K562 (cell line): Measurements from ENCODE around the gene TCF3. TPM values are rescaled to one million over a fixed set of nuclear protein-coding genes. Genes with fewer than 3 reads are reported as not detected.

ENCODE experiments used
- ASH1L ChIP-seq: fragments of 450-650 bp; IDR thresholded peaks from 2 replicates; pipeline ENCODE4 v1.6.1; 2018; ENCODE audit warnings: borderline replicate concordance, mild to moderate bottlenecking, low read depth; ENCODE audit not compliant: partially characterized antibody
- CREB3L1 ChIP-seq: fragments of 450-650 bp; IDR thresholded peaks from 2 replicates; pipeline ENCODE4 v1.6.1; 2014; ENCODE audit warnings: low read depth, mild to moderate bottlenecking, moderate library complexity, borderline replicate concordance
- DACH1 ChIP-seq: fragments of 450-650 bp; IDR thresholded peaks from 2 replicates; pipeline ENCODE4 v1.6.1; 2018; ENCODE audit not compliant: partially characterized antibody
- ELK1 ChIP-seq: sonication (generic); formaldehyde crosslinking; IDR thresholded peaks from 2 replicates; pipeline ENCODE4 v1.8.1; 2022; ENCODE audit warnings: missing genetic modification reagents
- EP400 ChIP-seq: fragments of 450-650 bp; IDR thresholded peaks from 2 replicates; pipeline ENCODE4 v1.6.1; 2017; ENCODE audit warnings: antibody characterized with exemption, mild to moderate bottlenecking, moderate library complexity
- NUFIP1 ChIP-seq: fragments of 450-650 bp; IDR thresholded peaks from 2 replicates; pipeline ENCODE4 v1.6.1; 2018; ENCODE audit not compliant: partially characterized antibody
- RREB1 ChIP-seq: fragments of 250-450 bp; sonication (Bioruptor Pico); IDR thresholded peaks from 2 replicates; pipeline ENCODE4 v1.4.0; 2020
- SAFB ChIP-seq: fragments of 200-400 bp; formaldehyde crosslinking; IDR thresholded peaks from 2 replicates; pipeline ENCODE4 v1.6.1; 2017; ENCODE audit warnings: low read depth, low read length, borderline replicate concordance
- ZBTB2 ChIP-seq: fragments of 450-650 bp; IDR thresholded peaks from 2 replicates; pipeline ENCODE4 v1.6.1; 2016; ENCODE audit warnings: antibody characterized with exemption
- ZBTB49 ChIP-seq: sonication (generic); formaldehyde crosslinking; IDR thresholded peaks from 2 replicates; pipeline ENCODE4 v1.8.0; 2022; ENCODE audit warnings: missing genetic modification reagents, mild to moderate bottlenecking, borderline replicate concordance
- ZNF639 ChIP-seq, 2 experiments: fragments of 200-800 bp in 1 of 2; sonication (Bioruptor generic) in 1 of 2; sonication (generic) in 1 of 2; formaldehyde crosslinking in 1 of 2; IDR thresholded peaks in 1 of 2; conservative IDR thresholded peaks in 1 of 2; 2 replicates each; pipeline versions ENCODE4 v1.5.0 to v1.6.1; 2016 to 2020; ENCODE audit warnings: missing compliant biosample characterization in 1 of 2, missing genetic modification characterization in 1 of 2, missing genetic modification reagents in 1 of 2
- ZNF699 ChIP-seq: fragments of 250-450 bp; sonication (Bioruptor Pico); IDR thresholded peaks from 2 replicates; pipeline ENCODE4 v1.8.0; 2021; ENCODE audit warnings: mild to moderate bottlenecking, moderate library complexity; ENCODE audit not compliant: insufficient replicate concordance
- polyA plus RNA-seq, 8 experiments: library from polyadenylated mRNA; depleted of rRNA in 4 of 8; stranded (reverse) in 5 of 8; unstranded in 3 of 8; fragments of >200 nt; fragmentation: Nextera tagmentation in 2 of 8; fragmentation: Illumina TruSeq in 1 of 8; extraction: Ambion mirVana in 2 of 8; extraction: Trizol in 1 of 8; gene quantifications; 2 replicates each; pipeline versions ENCODE4 v1.2.1 to v1.2.3, GENCODE V29; 2011 to 2014; ENCODE audit warnings: inconsistent platforms in 1 of 8, missing spikeins in 1 of 8
- total RNA-seq, 7 experiments: library from RNA; depleted of rRNA in 6 of 7; stranded (reverse); fragments of >200 nt in 6 of 7; fragmentation: Illumina TruSeq in 2 of 7; extraction: Trizol in 2 of 7; gene quantifications; 2 replicates each; pipeline versions ENCODE4 v1.2.1 to v1.2.3, GENCODE V29; 2011 to 2021; ENCODE audit warnings: low replicate concordance in 1 of 7

The TCF3 gene
- total and polyA plus RNA-seq, 9 of the 15 experiments (the other 6 are each of a cell fraction or from before 2014, with no cell fraction given): 5.6 to 259 (median 84.0) TPM

GRCh38 chr19:1606138-1606651 is 46.2 kb downstream of the TCF3 start (continued):
- TF ChIP-seq CREB3L1 (no peak), EP400 (no peak), ZNF699 (CRISPR knock-in tag) (no peak), ELK1 (CRISPR knock-in tag) (no peak), NUFIP1 (no peak), ZBTB2 (no peak), ASH1L (peak; percentile 63), DACH1 (peak; percentile 45), ZNF639 (CRISPR knock-in tag; conservative IDR thresholded peaks at IDR 0.05 in 1 of 2, IDR thresholded peaks at IDR 0.05 in 1 of 2) (no peak), RREB1 (CRISPR knock-in tag) (peak; percentile 53; the same call in 1 of the 2 replicates), ZBTB49 (CRISPR knock-in tag) (peak; percentile 39; the same call in 1 of the 2 replicates), SAFB (no peak)
